Measurements from ENCODE around the gene THEM5. TPM values are rescaled to one million over a fixed set of nuclear protein-coding genes. Genes with fewer than 3 reads are reported as not detected.

THEM5 gene
- total and polyA plus RNA-seq, 10 donors = 0.47 TPM; not detected in 9

Small RNAs within 50 kb of the gene (small RNA-seq; reads per million reads assigned to genes)
- 0 reads per million in 4 donors for gene RF00019

Other genes starting within 250 kb of the THEM5 start
- gene SNX27, start 241.7 kb downstream of the THEM5 start, total RNA-seq = 10 to 100 TPM; 40.4 to 69.6 (median 53.5) TPM
- gene SNX27, start 241.7 kb downstream of the THEM5 start, polyA plus RNA-seq = 1 to 10 TPM; 3.1 to 9.0 (median 3.6) TPM
- gene CELF3, start 136.9 kb downstream of the THEM5 start, total RNA-seq = under 1 TPM in 1 of 7 donors, not detected in 6; 0.40 TPM
- gene CELF3, start 136.9 kb downstream of the THEM5 start, polyA plus RNA-seq = under 1 TPM in 1 of 3 donors, not detected in 2; 0.02 TPM
- under 1 TPM in 1 of 7 donors, not detected in 6; 0.34 TPM for gene RIIAD1, start 132.2 kb downstream of the THEM5 start, total RNA-seq
- not detected for gene RIIAD1, start 132.2 kb downstream of the THEM5 start, polyA plus RNA-seq
- 10 to 100 TPM; 55.4 to 71.7 (median 64.5) TPM for gene MRPL9, start 90.2 kb downstream of the THEM5 start, total RNA-seq
- gene MRPL9, start 90.2 kb downstream of the THEM5 start, polyA plus RNA-seq = 10 to 100 TPM; 69.2 to 92.6 (median 72.0) TPM
- 10 to 100 TPM; 10.9 to 21.6 (median 13.0) TPM for gene TDRKH, start 63.2 kb downstream of the THEM5 start, total RNA-seq
- 1 to 10 TPM; 3.1 to 4.7 (median 3.2) TPM for gene TDRKH, start 63.2 kb downstream of the THEM5 start, polyA plus RNA-seq
- gene LINGO4, start 48.3 kb downstream of the THEM5 start, total RNA-seq = under 1 TPM in 4 of 7 donors, not detected in 3; 0.13 to 0.36 (median 0.28) TPM
- under 1 TPM in 2 of 3 donors, not detected in 1; 0.04 to 0.06 TPM for gene LINGO4, start 48.3 kb downstream of the THEM5 start, polyA plus RNA-seq
- 1 to 10 TPM in 6 of 7 donors, under 1 TPM in 1; 0.85 to 4.1 (median 2.3) TPM for gene RORC, start 21.9 kb downstream of the THEM5 start, total RNA-seq
- gene RORC, start 21.9 kb downstream of the THEM5 start, polyA plus RNA-seq = under 1 TPM; 0.14 to 0.78 (median 0.51) TPM
- gene C2CD4D, start 13.9 kb downstream of the THEM5 start, total RNA-seq = under 1 TPM in 1 of 7 donors, not detected in 6; 0.51 TPM
- gene C2CD4D, start 13.9 kb downstream of the THEM5 start, polyA plus RNA-seq = under 1 TPM in 2 of 3 donors, not detected in 1; 0.03 to 0.07 TPM
- 10 to 100 TPM; 10.1 to 46.3 (median 22.6) TPM for gene THEM4, start 55.8 kb upstream of the THEM5 start, total RNA-seq
- 10 to 100 TPM; 13.3 to 15.5 (median 14.3) TPM for gene THEM4, start 55.8 kb upstream of the THEM5 start, polyA plus RNA-seq
- 10 to 100 TPM; 45.6 to 89.8 (median 70.4) TPM for gene S100A10, start 140.1 kb upstream of the THEM5 start, total RNA-seq
- 100 to 1,000 TPM in 1 of 3 donors, 10 to 100 TPM in 2; 91.9 to 167 (median 93.7) TPM for gene S100A10, start 140.1 kb upstream of the THEM5 start, polyA plus RNA-seq
- 100 to 1,000 TPM; 243 to 555 (median 365) TPM for gene S100A11, start 183.3 kb upstream of the THEM5 start, total RNA-seq
- 100 to 1,000 TPM; 499 to 669 (median 505) TPM for gene S100A11, start 183.3 kb upstream of the THEM5 start, polyA plus RNA-seq
- gene TCHHL1, start 235.4 kb upstream of the THEM5 start, total RNA-seq = not detected
- gene TCHHL1, start 235.4 kb upstream of the THEM5 start, polyA plus RNA-seq = not detected

Data from spleen (tissue), 11 donors.